ENCODE measurements around the gene TCEA2.

Gene TCEA2

GRCh38 chr20:64062276-64062595 lies 762 bp upstream of the TCEA2 start:
- DNase-seq (ENCODE audit: extremely low spot score, insufficient read length, low read depth) (no peak), FAIRE-seq (no peak)

GRCh38 chr20:64063389-64064144 lies 569 bp downstream of the TCEA2 start:
- no peak for DNase-seq (ENCODE audit: extremely low spot score, insufficient read length, low read depth)
- no peak for FAIRE-seq

- no peak for DNase-seq (ENCODE audit: extremely low spot score, insufficient read length, low read depth)
- FAIRE-seq: no peak
Measured at GRCh38 chr20:64064145-64064698, 1.2 kb downstream of the TCEA2 start.

GRCh38 chr20:64065062-64065973 lies 2.3 kb downstream of the TCEA2 start:
- DNase-seq (ENCODE audit: extremely low spot score, insufficient read length, low read depth) (no peak), FAIRE-seq (no peak)

- DNase-seq (ENCODE audit: extremely low spot score, insufficient read length, low read depth) (peak; percentile 71), FAIRE-seq (peak; percentile 94)
Measured at GRCh38 chr20:64065974-64066343, 3.0 kb downstream of the TCEA2 start.

GRCh38 chr20:64067005-64067632 lies 4.1 kb downstream of the TCEA2 start:
- FAIRE-seq (no peak), DNase-seq (ENCODE audit: extremely low spot score, insufficient read length, low read depth) (no peak)

- no peak for FAIRE-seq
Measured at GRCh38 chr20:64067733-64068307, 4.8 kb downstream of the TCEA2 start.

GRCh38 chr20:64068386-64069208 lies 5.6 kb downstream of the TCEA2 start:
- DNase-seq (ENCODE audit: extremely low spot score, insufficient read length, low read depth): no peak
- no peak for FAIRE-seq

More at GRCh38 chr20:64067733-64068307, 4.8 kb downstream of the TCEA2 start:
- DNase-seq (ENCODE audit: extremely low spot score, insufficient read length, low read depth): no peak

GRCh38 chr20:64069209-64069613 lies 6.2 kb downstream of the TCEA2 start:
- no peak for DNase-seq (ENCODE audit: extremely low spot score, insufficient read length, low read depth)
- no peak for FAIRE-seq

GRCh38 chr20:64069614-64070243 lies 6.7 kb downstream of the TCEA2 start:
- DNase-seq (ENCODE audit: extremely low spot score, insufficient read length, low read depth) (no peak), FAIRE-seq (no peak)

- DNase-seq (ENCODE audit: extremely low spot score, insufficient read length, low read depth) (no peak), FAIRE-seq (no peak)
Measured at GRCh38 chr20:64070244-64070993, 7.4 kb downstream of the TCEA2 start.

GRCh38 chr20:64071341-64072332 lies 8.6 kb downstream of the TCEA2 start:
- DNase-seq (ENCODE audit: extremely low spot score, insufficient read length, low read depth) (no peak), FAIRE-seq (no peak)

GRCh38 chr20:64072498-64073063 lies 9.6 kb downstream of the TCEA2 start:
- DNase-seq (ENCODE audit: extremely low spot score, insufficient read length, low read depth) (no peak), FAIRE-seq (no peak)

GRCh38 chr20:64073476-64074183 lies 10.6 kb downstream of the TCEA2 start:
- FAIRE-seq: no peak

GRCh38 chr20:64074184-64074789 lies 11.3 kb downstream of the TCEA2 start:
- FAIRE-seq (no peak), DNase-seq (ENCODE audit: extremely low spot score, insufficient read length, low read depth) (no peak)

More at GRCh38 chr20:64073476-64074183, 10.6 kb downstream of the TCEA2 start:
- DNase-seq (ENCODE audit: extremely low spot score, insufficient read length, low read depth): no peak

- no peak for FAIRE-seq
Measured at GRCh38 chr20:64074963-64075362, 12.0 kb downstream of the TCEA2 start.

More at GRCh38 chr20:64074963-64075362, 12.0 kb downstream of the TCEA2 start:
- no peak for DNase-seq (ENCODE audit: extremely low spot score, insufficient read length, low read depth)

Data from GM18507 (cell line).